22Rv1 (cell line): ENCODE measurements around the gene RBM41.
"Not testable (repeated sequence)": the region's sequence is repeated elsewhere in the genome, so short reads cannot be mapped to it uniquely, and the experiment has no call there.

Experiments
- H3K27ac ChIP-seq: fragments of 450-650 bp; 2 replicates; pipeline ENCODE4 v1.5.1; 2017
- CTCF ChIP-seq: fragments of 450-650 bp; IDR thresholded peaks from 2 replicates; pipeline ENCODE4 v1.5.1; 2017; ENCODE audit warnings: mild to moderate bottlenecking
- ZFX ChIP-seq: fragments of 450-650 bp; IDR thresholded peaks from 2 replicates; pipeline ENCODE4 v1.6.1; 2017; ENCODE audit warnings: antibody characterized with exemption, borderline replicate concordance

The RBM41 gene

GRCh38 chrX:107107459-107107858 lies 11.2 kb downstream of the RBM41 start:
- TF ChIP-seq ZFX (no peak), CTCF (no peak)

GRCh38 chrX:107102980-107103379 lies 15.6 kb downstream of the RBM41 start:
- TF ChIP-seq CTCF, result no peak
- TF ChIP-seq ZFX, result no peak
- H3K27ac ChIP-seq, result no peak overlapping the region

More at GRCh38 chrX:107107459-107107858, 11.2 kb downstream of the RBM41 start:
- no peak overlapping the region for H3K27ac ChIP-seq

GRCh38 chrX:107076158-107076557 lies 42.5 kb downstream of the RBM41 start:
- TF ChIP-seq CTCF, result no peak
- no peak for TF ChIP-seq ZFX
- no peak overlapping the region for H3K27ac ChIP-seq

GRCh38 chrX:107057731-107058130 lies 60.9 kb downstream of the RBM41 start:
- not testable (repeated sequence) for H3K27ac ChIP-seq

- TF ChIP-seq ZFX (no peak), CTCF (no peak)
- H3K27ac ChIP-seq, result no peak overlapping the region
Measured at GRCh38 chrX:107054978-107055377, 63.6 kb downstream of the RBM41 start.

GRCh38 chrX:107050195-107050709 lies 68.4 kb downstream of the RBM41 start:
- TF ChIP-seq ZFX (no peak), CTCF (no peak)
- H3K27ac ChIP-seq, result no peak overlapping the region

GRCh38 chrX:107047622-107048021 lies 71.0 kb downstream of the RBM41 start:
- TF ChIP-seq CTCF (no peak), ZFX (no peak)
- H3K27ac ChIP-seq, result no peak overlapping the region

GRCh38 chrX:107029752-107030151 lies 88.9 kb downstream of the RBM41 start:
- no peak overlapping the region for H3K27ac ChIP-seq
- TF ChIP-seq CTCF (no peak), ZFX (no peak)
